Coronary artery (tissue), 2 donors: ENCODE results near the gene RALGAPA1.
"Not testable (repeated sequence)": the region's sequence is repeated elsewhere in the genome, so short reads cannot be mapped to it uniquely, and the experiment has no call there.

Source experiments
- DNase-seq: peaks from one replicate; pipeline ENCODE4 v3.0.0-alpha.2; 2017; ENCODE audit warnings: low spot score
- H3K27ac ChIP-seq, 2 donors: fragments of 200-600 bp; sonication (generic); one replicate each; pipeline ENCODE4 v1.5.1; 2016 to 2019
- H3K4me3 ChIP-seq: fragments of 200-600 bp; sonication (generic); 2 replicates; pipeline ENCODE4 v1.5.1; 2016; ENCODE audit warnings: mild to moderate bottlenecking, moderate library complexity
- TF ChIP-seq, protein P1 (sequence below): fragments of 200-600 bp; sonication (generic); IDR thresholded peaks from one replicate; pipeline ENCODE4 v1.5.1; 2019; ENCODE audit warnings: antibody characterized with exemption

Gene RALGAPA1

DNA sequence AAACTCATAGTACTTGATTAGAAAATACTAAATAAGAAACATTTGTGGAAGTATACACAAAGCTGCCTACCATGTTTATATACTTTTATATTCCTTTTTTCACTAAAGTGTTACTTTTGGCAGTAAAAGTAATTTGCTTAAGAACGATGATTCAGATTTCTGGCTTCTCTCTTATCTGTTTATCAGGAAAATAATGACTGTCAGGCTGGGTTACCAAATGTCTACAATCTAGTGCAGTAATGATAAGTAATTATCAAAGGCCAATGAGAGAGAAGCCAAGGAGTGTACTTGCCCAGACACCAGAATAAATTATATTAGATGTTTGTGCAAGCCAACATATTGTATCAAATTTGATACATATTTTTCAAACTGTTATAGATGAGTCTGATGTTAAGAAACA, 113.4 kb downstream of the RALGAPA1 start:
- DNase-seq = no peak
- Histone ChIP-seq H3K4me3 (no peak overlapping the region), H3K27ac (no peak overlapping the region)
- TF ChIP-seq, protein P1, sequence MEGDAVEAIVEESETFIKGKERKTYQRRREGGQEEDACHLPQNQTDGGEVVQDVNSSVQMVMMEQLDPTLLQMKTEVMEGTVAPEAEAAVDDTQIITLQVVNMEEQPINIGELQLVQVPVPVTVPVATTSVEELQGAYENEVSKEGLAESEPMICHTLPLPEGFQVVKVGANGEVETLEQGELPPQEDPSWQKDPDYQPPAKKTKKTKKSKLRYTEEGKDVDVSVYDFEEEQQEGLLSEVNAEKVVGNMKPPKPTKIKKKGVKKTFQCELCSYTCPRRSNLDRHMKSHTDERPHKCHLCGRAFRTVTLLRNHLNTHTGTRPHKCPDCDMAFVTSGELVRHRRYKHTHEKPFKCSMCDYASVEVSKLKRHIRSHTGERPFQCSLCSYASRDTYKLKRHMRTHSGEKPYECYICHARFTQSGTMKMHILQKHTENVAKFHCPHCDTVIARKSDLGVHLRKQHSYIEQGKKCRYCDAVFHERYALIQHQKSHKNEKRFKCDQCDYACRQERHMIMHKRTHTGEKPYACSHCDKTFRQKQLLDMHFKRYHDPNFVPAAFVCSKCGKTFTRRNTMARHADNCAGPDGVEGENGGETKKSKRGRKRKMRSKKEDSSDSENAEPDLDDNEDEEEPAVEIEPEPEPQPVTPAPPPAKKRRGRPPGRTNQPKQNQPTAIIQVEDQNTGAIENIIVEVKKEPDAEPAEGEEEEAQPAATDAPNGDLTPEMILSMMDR = no peak

DNA sequence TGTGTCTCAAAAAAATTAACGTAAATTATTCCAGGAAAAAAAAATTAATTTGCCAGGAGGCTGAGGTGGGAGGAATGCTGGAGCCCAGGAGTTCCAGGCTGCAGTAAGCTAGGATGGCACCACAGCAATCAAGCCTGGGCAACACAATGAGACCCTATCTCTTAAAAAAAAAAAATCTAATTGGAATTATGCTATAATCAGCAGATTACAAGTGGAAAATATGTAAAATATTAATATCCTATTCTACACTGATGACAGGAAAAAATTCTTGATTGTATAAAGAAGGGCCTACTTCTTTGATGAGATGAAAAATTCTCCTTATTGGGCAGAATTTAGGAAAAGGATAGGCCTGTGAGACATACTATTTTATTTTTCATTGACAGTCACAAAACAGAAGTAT, 114.0 kb downstream of the RALGAPA1 start:
- TF ChIP-seq, protein P1 = no peak
- no peak overlapping the region for H3K4me3 ChIP-seq
- DNase-seq = no peak
- no peak overlapping the region for H3K27ac ChIP-seq

DNA sequence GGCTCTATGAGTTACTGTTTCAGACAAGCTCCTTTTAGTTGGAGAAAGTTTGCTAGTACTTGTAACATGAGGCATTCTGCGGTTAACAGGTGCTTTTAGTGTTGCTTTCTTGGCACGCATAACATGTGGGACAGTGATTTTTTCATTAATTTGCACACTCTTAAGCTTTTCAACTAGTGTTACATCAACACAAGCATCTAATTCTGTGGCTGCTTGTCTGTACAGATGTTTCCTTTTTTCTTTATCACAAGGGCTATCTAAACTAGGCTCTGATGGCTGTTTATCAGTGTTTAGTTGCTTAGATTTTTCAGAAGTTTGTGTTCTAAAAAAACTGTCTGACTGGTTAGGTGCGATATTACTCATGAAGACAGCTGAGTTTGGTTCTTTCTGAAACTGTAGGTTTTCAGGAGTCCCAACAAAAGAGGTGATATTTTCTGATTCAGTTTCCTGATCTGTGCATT, 120.1 kb downstream of the RALGAPA1 start:
- no peak for DNase-seq
- H3K27ac ChIP-seq = no peak overlapping the region
- TF ChIP-seq, protein P1 = no peak
- H3K4me3 ChIP-seq = no peak overlapping the region

DNA sequence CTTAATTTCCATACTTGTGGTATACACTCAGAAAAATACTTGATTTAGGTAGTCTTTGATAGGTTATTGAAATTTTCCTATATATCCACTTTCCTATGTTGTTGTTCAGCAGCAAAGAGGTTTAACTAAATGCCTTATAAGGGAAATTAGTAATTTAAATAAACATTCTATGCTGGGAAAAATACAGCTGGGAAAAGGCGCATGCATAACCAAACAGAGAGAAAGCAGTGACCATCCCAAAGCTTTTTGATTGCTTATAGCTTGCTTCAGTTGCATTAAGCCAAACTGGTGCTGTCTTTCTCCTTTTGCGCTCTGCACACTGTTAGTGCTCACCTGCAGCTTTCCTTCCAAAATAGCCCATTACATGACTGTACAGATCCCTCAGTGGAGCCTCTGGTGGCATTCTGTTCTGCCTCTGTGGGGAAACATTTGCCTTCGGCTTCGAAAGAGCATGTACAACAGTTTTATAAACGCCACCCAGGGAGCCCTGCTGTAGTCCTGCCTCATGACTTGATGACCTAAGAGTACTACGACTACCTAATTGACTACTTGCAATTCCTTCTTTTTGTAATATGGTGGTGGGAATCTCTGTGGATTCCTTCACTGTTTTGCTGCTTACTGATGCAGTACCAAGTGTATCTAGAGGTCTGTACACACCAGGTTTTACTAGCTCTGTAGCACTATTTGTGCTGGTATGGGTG, 120.8 kb downstream of the RALGAPA1 start:
- no peak for DNase-seq
- H3K27ac ChIP-seq = no peak overlapping the region
- H3K4me3 ChIP-seq = no peak overlapping the region
- TF ChIP-seq, protein P1 = no peak

DNA sequence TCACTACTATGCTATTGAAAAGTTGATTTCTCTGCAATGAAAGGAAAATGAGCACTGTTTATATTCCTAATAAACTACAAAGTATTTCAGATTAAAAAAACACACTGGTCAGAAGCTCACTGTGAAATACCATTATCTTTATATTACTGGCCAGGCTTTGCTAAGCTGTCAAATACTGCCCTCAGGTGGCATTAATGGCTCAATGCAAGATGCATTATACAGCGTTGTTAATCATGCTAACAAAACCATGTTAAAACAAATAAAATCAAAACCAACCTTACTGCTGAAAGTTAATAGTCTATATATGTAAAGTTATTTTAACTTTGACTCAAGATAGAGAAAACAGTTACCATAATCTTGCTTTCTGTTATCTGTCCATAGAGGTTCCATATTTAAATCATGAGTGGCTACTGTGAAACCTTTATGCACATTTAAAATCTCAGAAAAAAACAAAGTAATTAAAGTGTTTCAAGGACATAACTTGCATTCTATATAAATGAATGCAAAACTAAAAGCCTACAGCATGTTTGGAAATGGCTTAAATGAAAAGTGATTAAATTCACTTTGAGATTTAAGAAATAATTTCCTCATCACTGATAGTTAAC, 121.7 kb downstream of the RALGAPA1 start:
- no peak overlapping the region for H3K27ac ChIP-seq
- DNase-seq = no peak
- TF ChIP-seq, protein P1 = peak; percentile 45

DNA sequence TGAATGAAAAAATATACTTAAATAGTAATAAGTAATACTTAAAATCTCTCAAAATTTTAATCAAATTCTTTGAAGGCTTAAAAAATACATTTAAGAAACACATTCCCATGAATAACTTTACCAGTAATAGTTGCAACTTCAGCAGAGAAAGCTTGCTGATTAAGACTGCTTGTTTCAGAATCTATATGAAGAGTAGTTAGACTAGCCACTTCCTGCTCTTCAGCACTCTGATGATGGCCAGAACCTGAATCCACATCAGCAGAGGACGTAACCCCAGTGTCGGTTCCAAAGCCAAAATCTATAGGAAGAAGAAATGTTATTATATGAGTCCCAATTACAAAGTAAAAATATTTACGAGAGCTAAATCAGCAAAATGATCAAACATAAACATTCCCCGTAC, 125.4 kb downstream of the RALGAPA1 start:
- DNase-seq, H3K27ac ChIP-seq: not testable (repeated sequence)

More for the DNA sequence above, 121.7 kb downstream of the RALGAPA1 start:
- no peak overlapping the region for H3K4me3 ChIP-seq

DNA sequence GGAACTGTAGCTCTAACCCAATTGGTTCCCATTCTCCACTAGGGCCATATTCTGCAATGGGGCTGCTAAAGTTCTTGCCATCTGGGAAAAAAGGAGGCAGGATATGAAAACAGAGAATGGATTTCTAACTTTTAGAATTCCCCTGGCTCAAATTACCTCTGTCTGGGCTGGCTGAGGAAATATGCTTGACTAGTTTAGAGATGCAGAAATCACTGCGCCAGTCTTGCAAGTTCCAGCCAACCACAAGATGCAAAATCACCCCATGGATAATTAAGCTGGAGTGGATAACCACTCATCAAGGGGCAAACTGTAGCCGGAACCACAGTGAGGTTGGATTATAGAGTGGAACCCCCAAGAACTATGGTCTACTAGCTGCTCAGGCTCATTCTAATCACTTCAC, 126.3 kb downstream of the RALGAPA1 start:
- no peak overlapping the region for H3K4me3 ChIP-seq
- H3K27ac ChIP-seq = no peak overlapping the region
- TF ChIP-seq, protein P1 = no peak
- DNase-seq = no peak

More for the DNA sequence above, 125.4 kb downstream of the RALGAPA1 start:
- H3K4me3 ChIP-seq = not testable (repeated sequence)
